ENCODE data around the gene ANGPTL4. TPM values are rescaled to one million over a fixed set of nuclear protein-coding genes. Genes with fewer than 3 reads are reported as not detected.

ANGPTL4 gene
- total and polyA plus RNA-seq, 2 of the 13 experiments (the other 11 are each of a cell fraction or from before 2014, with no cell fraction given), result 0.80 to 21.7 TPM

DNA sequence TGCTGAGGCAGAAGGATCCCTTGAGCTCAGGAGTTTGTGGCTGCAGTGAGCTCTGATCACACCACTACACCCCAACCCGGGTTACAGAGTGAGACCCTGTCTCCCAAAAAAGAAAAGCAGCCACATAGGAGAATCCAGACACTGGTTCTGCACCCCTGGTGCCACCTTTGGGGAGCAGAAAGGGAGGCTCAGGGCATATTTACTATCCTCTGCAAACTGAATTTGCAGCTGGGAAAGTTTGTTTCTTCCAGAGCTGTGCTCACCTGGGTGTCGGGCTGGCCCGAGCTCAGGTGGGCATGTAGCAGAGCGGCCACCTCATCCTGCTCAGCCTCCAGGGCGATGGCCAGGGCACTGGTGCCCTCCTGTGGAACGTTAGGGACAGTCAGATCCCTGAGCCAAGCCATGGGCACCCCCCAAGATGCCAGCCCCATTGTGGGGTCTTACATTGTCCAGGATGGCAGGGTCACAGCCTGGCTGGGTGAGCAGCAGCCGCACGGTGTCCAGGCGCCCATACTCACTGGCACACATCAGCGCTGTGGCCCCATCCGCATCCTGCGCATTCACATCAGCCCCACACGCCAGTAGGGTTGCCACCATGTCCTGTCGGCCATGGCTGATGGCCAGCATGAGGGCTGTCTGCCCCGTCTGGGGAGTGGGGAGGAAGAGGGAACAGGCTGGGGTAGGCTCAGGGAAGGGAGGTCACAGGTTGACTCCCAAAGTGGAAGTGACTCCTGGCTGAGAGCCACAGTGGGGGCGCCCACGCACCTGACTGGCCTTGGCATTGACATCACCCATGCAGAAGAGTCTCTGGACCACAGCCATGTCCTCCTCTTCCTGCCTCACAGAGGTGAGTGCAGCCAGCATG, 39.5 kb upstream of the ANGPTL4 start (continued):
- TF ChIP-seq, protein P1, sequence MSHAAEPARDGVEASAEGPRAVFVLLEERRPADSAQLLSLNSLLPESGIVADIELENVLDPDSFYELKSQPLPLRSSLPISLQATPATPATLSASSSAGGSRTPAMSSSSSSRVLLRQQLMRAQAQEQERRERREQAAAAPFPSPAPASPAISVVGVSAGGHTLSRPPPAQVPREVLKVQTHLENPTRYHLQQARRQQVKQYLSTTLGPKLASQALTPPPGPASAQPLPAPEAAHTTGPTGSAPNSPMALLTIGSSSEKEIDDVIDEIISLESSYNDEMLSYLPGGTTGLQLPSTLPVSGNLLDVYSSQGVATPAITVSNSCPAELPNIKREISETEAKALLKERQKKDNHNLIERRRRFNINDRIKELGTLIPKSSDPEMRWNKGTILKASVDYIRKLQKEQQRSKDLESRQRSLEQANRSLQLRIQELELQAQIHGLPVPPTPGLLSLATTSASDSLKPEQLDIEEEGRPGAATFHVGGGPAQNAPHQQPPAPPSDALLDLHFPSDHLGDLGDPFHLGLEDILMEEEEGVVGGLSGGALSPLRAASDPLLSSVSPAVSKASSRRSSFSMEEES (CRISPR knock-in tag; IDR thresholded peaks at IDR 0.05), result no peak
- TF ChIP-seq AGO1 (IDR thresholded peaks at IDR 0.05; ENCODE audit: low read depth, low read length, poor library complexity, severe bottlenecking), result peak; percentile 96
- no peak for TF ChIP-seq ZNF296 (CRISPR knock-in tag; conservative IDR thresholded peaks at IDR 0.05)
- TF ChIP-seq ZC3H4 (CRISPR knock-in tag; IDR thresholded peaks at IDR 0.05; ENCODE audit: borderline replicate concordance), result no peak
- TF ChIP-seq USF2 (IDR thresholded peaks at IDR 0.05; ENCODE audit: low read depth, low read length), result no peak
- TF ChIP-seq USF2 (CRISPR knock-in tag; IDR thresholded peaks at IDR 0.05; ENCODE audit: borderline replicate concordance), result no peak
- no peak for TF ChIP-seq ZNF10 (CRISPR knock-in tag; IDR thresholded peaks at IDR 0.05; ENCODE audit: borderline replicate concordance, low read depth)
- TF ChIP-seq MAZ (IDR thresholded peaks at IDR 0.05; ENCODE audit: borderline replicate concordance, low read depth, low read length), result no peak
- TF ChIP-seq MAZ (CRISPR knock-in tag; IDR thresholded peaks at IDR 0.05; ENCODE audit: low read depth), result no peak
- TF ChIP-seq KDM2A (CRISPR knock-in tag; IDR thresholded peaks at IDR 0.05; ENCODE audit: borderline replicate concordance, low read depth), result peak; percentile 68; the same call in 1 of the 2 replicates
- no peak for TF ChIP-seq ZNF264 (CRISPR knock-in tag; IDR thresholded peaks at IDR 0.05)
- TF ChIP-seq KDM3A (CRISPR knock-in tag; IDR thresholded peaks at IDR 0.05; ENCODE audit: low read depth), result no peak
- TF ChIP-seq, protein P2, sequence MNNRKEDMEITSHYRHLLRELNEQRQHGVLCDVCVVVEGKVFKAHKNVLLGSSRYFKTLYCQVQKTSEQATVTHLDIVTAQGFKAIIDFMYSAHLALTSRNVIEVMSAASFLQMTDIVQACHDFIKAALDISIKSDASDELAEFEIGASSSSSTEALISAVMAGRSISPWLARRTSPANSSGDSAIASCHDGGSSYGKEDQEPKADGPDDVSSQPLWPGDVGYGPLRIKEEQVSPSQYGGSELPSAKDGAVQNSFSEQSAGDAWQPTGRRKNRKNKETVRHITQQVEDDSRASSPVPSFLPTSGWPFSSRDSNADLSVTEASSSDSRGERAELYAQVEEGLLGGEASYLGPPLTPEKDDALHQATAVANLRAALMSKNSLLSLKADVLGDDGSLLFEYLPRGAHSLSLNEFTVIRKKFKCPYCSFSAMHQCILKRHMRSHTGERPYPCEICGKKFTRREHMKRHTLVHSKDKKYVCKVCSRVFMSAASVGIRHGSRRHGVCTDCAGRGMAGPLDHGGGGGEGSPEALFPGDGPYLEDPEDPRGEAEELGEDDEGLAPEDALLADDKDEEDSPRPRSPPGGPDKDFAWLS (CRISPR knock-in tag; IDR thresholded peaks at IDR 0.05; ENCODE audit: borderline replicate concordance), result no peak
- TF ChIP-seq, protein P3, sequence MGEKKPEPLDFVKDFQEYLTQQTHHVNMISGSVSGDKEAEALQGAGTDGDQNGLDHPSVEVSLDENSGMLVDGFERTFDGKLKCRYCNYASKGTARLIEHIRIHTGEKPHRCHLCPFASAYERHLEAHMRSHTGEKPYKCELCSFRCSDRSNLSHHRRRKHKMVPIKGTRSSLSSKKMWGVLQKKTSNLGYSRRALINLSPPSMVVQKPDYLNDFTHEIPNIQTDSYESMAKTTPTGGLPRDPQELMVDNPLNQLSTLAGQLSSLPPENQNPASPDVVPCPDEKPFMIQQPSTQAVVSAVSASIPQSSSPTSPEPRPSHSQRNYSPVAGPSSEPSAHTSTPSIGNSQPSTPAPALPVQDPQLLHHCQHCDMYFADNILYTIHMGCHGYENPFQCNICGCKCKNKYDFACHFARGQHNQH (CRISPR knock-in tag; IDR thresholded peaks at IDR 0.05), result no peak
- no peak for TF ChIP-seq SP1 (IDR thresholded peaks at IDR 0.05)
- no peak for TF ChIP-seq SP1 (CRISPR knock-in tag; IDR thresholded peaks at IDR 0.05)
- TF ChIP-seq POLR2AphosphoS2 (IDR thresholded peaks at IDR 0.05; ENCODE audit: low read depth, low read length), result 0 out of 2 replicates have a peak, but pooled peaks have one; percentile 11
